Measurements from ENCODE around the gene PRUNE2.
"Not testable (repeated sequence)": the region's sequence is repeated elsewhere in the genome, so short reads cannot be mapped to it uniquely, and the experiment has no call there.

The PRUNE2 gene

DNA sequence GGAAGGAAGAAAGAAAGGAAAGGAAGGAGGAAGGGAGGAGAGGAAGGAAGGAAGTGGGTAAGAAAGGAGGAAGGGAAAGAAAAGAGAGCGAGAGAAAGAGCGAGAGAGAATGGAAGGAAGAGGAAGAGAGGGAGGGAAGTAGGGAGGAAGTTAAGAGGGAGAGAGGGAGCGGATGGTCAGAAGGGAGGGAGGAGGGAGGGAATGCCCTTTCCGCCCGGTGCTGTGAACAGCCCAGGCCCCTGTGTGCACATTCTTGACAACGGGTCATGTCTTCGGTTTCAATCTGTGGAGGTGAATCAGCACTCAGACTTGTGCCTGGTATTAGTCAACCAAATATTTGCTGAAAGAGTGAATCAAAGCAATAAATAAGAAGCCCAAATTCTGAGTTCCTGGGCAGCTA, 39.2 kb downstream of the PRUNE2 start:
- Mint-ChIP-seq H3K4me3 (no peak overlapping the region), H3K9me3 (no peaks in the 10 kb centered on the region), H3K27ac (no peak overlapping the region), H3K4me1 (ENCODE audit: low read depth) (peaks cover 6% of the 10 kb centered on the region), H3K27me3 (peaks cover 11% of the 10 kb centered on the region), H3K36me3 (ENCODE audit: low read depth) (no peaks in the 10 kb centered on the region)
- no peak for DNase-seq

DNA sequence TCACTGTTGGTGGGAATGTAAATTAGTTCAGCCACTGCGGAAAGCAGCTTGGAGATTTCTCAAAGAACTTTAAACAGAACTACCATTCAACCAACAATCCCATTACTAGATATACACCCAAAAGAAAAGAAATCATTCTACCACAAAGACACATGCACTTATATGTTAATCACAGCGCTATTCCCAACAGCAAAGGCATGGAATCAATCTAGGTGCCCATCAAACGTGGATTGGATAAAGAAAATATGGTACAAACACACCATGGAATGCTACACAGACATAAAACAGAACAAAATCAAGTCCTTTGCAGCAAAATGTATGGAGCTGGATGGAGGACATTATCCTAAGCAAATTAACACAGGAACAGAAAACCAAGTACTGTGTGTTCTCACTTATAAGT, 42.1 kb downstream of the PRUNE2 start:
- H3K36me3 Mint-ChIP-seq (ENCODE audit: low read depth) = no peaks in the 10 kb centered on the region
- DNase-seq = no peak
- H3K27me3 Mint-ChIP-seq = peaks cover 11% of the 10 kb centered on the region
- H3K4me1 Mint-ChIP-seq (ENCODE audit: low read depth) = peaks cover 6% of the 10 kb centered on the region
- no peak overlapping the region for H3K27ac Mint-ChIP-seq
- H3K9me3 Mint-ChIP-seq = no peaks in the 10 kb centered on the region
- H3K4me3 Mint-ChIP-seq = no peak overlapping the region

DNA sequence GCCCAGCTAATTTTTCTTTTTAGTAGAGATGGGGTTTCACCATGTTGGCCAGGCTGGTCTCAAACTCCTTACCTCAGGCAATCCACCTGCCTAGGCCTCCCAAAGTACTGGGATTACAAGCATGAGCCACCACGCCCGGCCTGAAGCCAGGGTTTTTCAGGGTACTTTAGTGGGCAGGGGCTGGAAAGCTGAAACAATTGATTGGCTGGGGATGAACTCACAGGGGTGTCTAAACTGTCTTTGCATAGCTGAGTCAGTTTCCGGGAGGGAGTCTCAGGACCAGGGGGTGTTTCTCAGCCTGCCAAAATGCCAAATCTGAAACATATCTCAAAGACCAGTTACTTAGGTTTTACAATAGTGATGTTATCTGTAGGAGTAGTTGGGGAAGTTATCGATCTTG, 46.1 kb downstream of the PRUNE2 start:
- no peak for DNase-seq
- no peaks in the 10 kb centered on the region for H3K36me3 Mint-ChIP-seq (ENCODE audit: low read depth)
- H3K27ac Mint-ChIP-seq = no peak overlapping the region
- H3K27me3 Mint-ChIP-seq = no peaks in the 10 kb centered on the region
- H3K4me3 Mint-ChIP-seq = no peak overlapping the region
- no peaks in the 10 kb centered on the region for H3K9me3 Mint-ChIP-seq
- H3K4me1 Mint-ChIP-seq (ENCODE audit: low read depth) = no peaks in the 10 kb centered on the region

DNA sequence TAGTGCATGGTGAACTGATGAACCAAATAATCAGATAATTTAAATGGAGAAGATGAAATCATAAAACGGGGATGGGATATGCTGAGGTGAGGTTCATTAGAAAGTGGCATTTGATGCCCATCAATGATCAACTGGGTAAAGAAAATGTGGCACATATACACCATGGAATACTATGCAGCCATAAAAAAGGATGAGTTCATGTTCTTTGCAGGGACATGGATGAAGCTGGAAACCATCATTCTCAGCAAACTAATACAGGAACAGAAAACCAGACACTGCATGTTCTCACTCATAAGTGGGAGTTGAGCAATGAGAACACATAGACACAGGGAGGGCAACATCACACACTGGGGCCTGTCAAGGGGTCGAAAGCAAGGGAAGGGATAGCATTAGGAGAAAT, 47.7 kb downstream of the PRUNE2 start:
- not testable (repeated sequence) for H3K4me3 Mint-ChIP-seq; DNase-seq; H3K36me3 Mint-ChIP-seq (ENCODE audit: low read depth)

DNA sequence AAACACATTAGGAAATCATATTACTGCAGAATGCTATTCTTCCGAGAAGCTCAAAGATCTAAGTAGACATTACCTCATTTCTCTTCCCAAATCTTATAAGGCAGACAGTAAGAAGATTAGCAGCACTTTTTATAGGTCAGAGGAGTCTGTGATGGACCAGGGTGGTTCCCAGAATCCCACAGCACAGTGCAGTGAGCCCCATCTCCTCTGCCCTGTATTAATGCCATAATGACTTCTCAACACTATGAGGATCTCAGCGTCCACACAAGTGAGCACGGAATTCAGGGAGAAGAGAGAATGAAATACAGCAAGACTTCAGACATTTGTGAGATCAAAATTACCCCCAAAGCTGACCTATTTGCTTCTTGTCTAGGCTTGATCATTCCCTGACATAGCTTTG, 49.9 kb downstream of the PRUNE2 start:
- Mint-ChIP-seq H3K4me1 (ENCODE audit: low read depth) (no peaks in the 10 kb centered on the region), H3K9me3 (no peaks in the 10 kb centered on the region), H3K27me3 (no peaks in the 10 kb centered on the region), H3K27ac (no peak overlapping the region), H3K4me3 (no peak overlapping the region), H3K36me3 (ENCODE audit: low read depth) (no peaks in the 10 kb centered on the region)
- DNase-seq = no peak

More for the DNA sequence above, 47.7 kb downstream of the PRUNE2 start:
- H3K4me1 Mint-ChIP-seq (ENCODE audit: low read depth); H3K27me3 Mint-ChIP-seq; H3K9me3 Mint-ChIP-seq; H3K27ac Mint-ChIP-seq: not testable (repeated sequence)

DNA sequence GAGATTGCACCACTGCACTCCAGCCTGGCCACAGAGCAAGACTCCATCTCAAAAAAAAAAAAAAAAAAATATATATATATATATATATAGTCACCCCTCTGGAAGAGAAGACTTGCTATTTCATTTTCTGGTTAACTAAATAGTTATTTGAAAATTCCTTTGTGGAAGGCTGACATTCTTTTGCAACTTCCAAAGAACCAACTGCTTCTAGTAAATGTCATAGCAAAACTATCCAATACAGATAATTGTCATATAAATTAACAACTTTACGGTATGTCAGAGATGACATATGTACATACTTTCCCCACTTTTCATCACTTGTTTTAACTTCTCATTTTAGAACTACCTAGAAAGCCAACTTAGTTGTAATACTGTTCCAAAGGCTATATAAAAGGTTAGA, 50.9 kb downstream of the PRUNE2 start:
- Mint-ChIP-seq H3K36me3 (ENCODE audit: low read depth) (no peaks in the 10 kb centered on the region), H3K4me3 (no peak overlapping the region), H3K27me3 (peaks cover 4% of the 10 kb centered on the region), H3K9me3 (no peaks in the 10 kb centered on the region), H3K4me1 (ENCODE audit: low read depth) (no peaks in the 10 kb centered on the region), H3K27ac (no peak overlapping the region)
- no peak for DNase-seq

DNA sequence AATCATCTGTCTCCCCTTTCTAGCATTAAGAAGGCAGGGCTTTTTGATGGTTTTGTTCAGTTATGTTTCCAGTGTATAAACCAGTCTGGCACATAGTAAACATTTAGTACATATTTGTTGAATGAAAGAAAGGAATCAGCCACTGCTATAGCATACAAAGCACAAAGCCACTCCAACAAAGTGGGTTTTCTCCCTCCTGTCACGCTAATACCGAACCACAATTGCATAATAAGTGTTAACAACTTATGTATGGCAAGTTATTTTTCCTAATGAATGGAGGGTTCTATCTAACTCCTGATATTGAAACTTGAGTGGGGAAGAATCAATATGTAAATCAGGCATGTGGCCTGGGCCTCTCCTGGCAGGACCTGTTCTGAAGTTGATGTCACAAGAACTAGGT, 53.9 kb downstream of the PRUNE2 start:
- no peak overlapping the region for H3K4me3 Mint-ChIP-seq
- peaks cover 4% of the 10 kb centered on the region for H3K27me3 Mint-ChIP-seq
- no peak overlapping the region for H3K27ac Mint-ChIP-seq
- no peaks in the 10 kb centered on the region for H3K4me1 Mint-ChIP-seq (ENCODE audit: low read depth)
- H3K36me3 Mint-ChIP-seq (ENCODE audit: low read depth) = no peaks in the 10 kb centered on the region
- no peaks in the 10 kb centered on the region for H3K9me3 Mint-ChIP-seq
- no peak for DNase-seq

DNA sequence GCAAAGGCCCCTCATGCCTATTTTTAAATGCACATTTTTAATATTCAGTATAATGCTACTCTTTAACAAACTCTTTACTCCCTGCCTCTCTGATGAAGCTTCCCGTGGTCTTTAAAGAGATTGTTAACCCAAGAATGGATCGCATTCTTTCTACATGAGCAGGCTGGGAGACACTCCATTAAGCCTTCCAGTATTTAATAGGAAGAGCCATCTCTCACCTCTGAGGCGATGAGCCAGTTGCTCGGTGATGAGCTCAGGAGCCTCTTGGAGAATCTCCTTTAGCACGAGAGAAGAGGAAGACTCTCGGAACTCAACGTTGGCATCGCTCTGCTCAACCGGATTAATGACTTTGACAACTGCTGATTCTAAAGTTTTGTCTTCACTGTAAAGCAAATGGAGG, 59.6 kb downstream of the PRUNE2 start:
- Mint-ChIP-seq H3K27me3 (peaks cover 4% of the 10 kb centered on the region), H3K27ac (no peak overlapping the region)
- no peak for DNase-seq

DNA sequence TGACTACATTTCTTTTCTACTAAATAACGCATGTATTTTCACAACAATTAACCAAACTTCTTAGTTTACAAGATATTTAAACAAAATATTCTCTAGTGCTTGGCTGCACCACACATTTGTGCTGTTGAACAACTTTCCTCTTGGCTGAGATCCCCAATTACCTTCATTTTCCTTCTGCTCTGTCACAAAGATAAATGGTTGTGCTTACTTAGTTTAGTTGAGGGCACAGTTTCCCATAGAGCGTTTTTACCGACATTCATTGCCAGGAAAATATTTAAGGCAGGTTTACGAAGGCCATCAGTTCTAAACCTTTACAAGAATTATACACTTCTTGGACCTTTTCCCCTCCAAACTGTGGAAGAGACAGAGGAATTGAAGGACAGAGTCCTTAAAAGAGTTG, 60.7 kb downstream of the PRUNE2 start:
- H3K9me3 Mint-ChIP-seq = no peaks in the 10 kb centered on the region
- no peak overlapping the region for H3K4me3 Mint-ChIP-seq
- H3K36me3 Mint-ChIP-seq (ENCODE audit: low read depth) = no peaks in the 10 kb centered on the region
- no peak for DNase-seq
- peaks cover under 1% of the 10 kb centered on the region for H3K27me3 Mint-ChIP-seq
- no peak overlapping the region for H3K27ac Mint-ChIP-seq
- H3K4me1 Mint-ChIP-seq (ENCODE audit: low read depth) = no peaks in the 10 kb centered on the region

More for the DNA sequence above, 59.6 kb downstream of the PRUNE2 start:
- no peak overlapping the region for H3K4me3 Mint-ChIP-seq
- no peaks in the 10 kb centered on the region for H3K4me1 Mint-ChIP-seq (ENCODE audit: low read depth)
- no peaks in the 10 kb centered on the region for H3K9me3 Mint-ChIP-seq
- H3K36me3 Mint-ChIP-seq (ENCODE audit: low read depth) = no peaks in the 10 kb centered on the region

DNA sequence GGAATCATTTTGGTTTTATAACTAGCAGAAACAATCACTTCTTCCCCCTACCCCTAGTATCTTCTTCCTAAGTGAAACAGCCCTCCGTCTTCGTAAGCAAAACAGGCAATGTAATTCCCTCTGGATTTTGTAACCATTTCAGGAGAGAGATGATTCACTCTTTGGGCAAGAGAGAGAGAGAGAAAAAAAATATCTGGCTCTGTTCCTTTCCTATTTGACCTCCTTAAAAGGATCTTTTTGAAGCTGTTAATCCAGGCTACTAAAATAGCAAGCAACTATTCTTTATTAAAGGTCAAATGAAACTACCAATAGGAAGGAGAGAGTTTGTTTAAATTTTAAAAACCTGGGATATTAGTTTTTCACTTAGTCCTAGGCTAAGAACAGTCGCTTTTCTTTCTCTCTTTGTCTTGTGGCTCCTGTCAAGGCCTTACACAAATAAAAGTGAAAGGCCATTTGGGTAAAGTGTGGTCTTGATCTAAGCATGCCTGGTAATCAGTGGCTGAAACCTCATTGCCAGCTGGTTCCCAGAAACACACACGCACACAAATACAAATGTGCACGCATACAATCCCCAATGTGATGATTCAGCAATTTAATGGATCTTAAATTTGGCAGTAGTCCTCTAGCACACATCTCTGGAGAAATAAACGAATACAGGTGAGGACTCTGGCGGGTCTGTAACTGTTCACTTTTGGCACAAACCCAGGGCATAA, 70.2 kb downstream of the PRUNE2 start:
- H3K4me1 Mint-ChIP-seq (ENCODE audit: low read depth) = no peaks in the 10 kb centered on the region
- H3K27me3 Mint-ChIP-seq = no peaks in the 10 kb centered on the region
- no peak overlapping the region for H3K27ac Mint-ChIP-seq
- H3K36me3 Mint-ChIP-seq (ENCODE audit: low read depth) = no peaks in the 10 kb centered on the region
- no peak for DNase-seq
- no peaks in the 10 kb centered on the region for H3K9me3 Mint-ChIP-seq
- H3K4me3 Mint-ChIP-seq = no peak overlapping the region

DNA sequence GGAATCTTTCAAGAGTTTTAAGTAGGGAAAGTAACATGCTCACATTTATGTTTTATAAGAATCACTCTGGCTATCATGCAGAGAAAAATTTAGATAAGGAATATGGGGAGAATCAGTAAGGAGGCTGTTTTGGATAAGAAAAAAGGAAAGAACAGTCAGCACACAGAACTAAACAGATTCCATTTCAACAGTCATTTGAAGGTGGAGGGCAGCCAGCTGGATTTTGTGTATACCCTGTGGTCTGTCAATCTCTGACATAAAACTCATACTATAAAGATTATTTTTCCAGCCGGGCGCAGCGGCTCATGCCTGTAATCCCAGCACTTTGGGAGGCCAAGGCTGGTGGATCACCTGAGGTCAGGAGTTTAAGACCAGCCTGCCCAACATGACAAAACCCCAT, 77.5 kb downstream of the PRUNE2 start:
- H3K36me3 Mint-ChIP-seq (ENCODE audit: low read depth) = no peaks in the 10 kb centered on the region
- no peak for DNase-seq
- peaks cover 6% of the 10 kb centered on the region for H3K27me3 Mint-ChIP-seq
- no peak overlapping the region for H3K4me3 Mint-ChIP-seq
- H3K27ac Mint-ChIP-seq = no peak overlapping the region
- H3K9me3 Mint-ChIP-seq = peaks cover 5% of the 10 kb centered on the region
- H3K4me1 Mint-ChIP-seq (ENCODE audit: low read depth) = no peaks in the 10 kb centered on the region

DNA sequence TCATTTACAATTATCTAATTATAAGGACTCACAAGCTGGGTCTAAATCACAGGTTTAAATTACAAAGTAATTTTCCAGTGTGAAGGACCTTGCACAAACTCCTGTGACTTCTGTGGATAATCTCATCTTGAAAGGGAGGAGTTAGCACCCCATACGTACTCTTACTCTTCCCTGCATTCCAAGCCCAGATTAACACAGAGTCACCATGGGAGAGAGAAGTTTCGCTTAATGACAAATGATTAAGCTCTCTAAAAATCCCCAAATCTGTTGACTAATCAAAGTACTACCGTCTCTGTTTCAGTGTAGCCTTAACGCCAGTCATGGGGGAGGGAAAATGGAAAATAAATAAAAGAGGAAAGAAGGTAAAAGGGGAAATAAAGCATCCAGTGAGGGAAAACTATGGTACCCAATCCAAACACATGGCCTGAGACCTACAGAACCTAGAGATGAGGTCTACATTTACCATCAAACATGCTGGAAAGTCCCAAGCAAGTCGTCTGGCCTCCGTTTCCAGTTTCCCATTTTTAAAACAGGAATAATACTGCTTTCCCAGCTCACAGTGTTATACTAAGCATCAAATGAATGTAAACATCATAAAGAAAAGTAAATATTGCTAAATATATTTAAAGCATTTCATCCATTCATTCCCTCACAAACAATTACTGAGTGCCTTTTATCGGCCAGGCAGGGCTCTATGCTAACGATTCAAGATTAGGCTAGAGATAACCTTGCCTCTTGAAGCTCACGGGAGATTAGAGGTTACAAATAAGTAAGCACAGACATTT, 78.4 kb downstream of the PRUNE2 start:
- Mint-ChIP-seq H3K27ac (no peak overlapping the region), H3K36me3 (ENCODE audit: low read depth) (no peaks in the 10 kb centered on the region), H3K4me1 (ENCODE audit: low read depth) (no peaks in the 10 kb centered on the region), H3K9me3 (peaks cover 5% of the 10 kb centered on the region), H3K27me3 (peaks cover 6% of the 10 kb centered on the region), H3K4me3 (no peak overlapping the region)
- DNase-seq = no peak

DNA sequence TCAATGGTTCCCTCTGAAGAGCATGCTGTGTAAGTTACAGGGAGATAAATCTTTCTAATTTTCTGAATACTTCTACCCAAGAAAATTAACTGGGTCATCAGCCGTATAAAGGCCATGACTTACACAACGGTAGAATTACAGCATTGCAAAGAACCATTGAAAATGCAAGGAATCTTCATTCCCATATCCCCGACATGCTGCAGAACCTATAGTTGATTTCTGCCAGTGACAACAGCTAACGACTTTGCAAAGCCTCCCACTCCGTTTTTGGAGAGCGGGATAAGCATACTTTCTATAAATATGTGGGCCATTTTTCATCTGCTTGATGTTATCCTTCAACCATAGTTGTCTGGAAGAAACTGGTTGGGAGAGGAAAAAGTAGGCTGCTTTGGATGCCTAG, 85.5 kb downstream of the PRUNE2 start:
- H3K4me1 Mint-ChIP-seq (ENCODE audit: low read depth) = no peaks in the 10 kb centered on the region
- H3K36me3 Mint-ChIP-seq (ENCODE audit: low read depth) = no peaks in the 10 kb centered on the region
- no peak for DNase-seq

DNA sequence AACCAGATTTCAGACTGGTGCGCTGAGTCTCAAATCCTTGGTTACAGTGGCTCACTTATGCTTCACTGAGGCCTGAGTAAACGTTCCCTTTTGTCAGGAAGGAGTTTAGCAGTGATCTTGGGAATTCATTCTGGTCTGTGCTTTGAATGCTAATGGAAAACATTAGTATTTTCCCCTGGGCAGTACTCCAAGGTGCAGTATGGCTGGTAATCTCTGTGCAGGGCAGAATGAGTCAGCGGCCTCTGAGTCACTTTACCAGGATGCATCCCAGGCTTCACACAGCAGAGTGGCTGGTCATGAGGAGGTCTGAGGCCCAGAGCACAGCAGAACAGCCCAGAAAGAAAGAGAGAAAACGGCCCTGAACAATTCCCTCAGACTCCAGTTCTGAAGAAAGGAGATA, 87.6 kb downstream of the PRUNE2 start:
- Mint-ChIP-seq H3K27me3 (peaks cover 21% of the 10 kb centered on the region), H3K4me3 (no peak overlapping the region), H3K9me3 (no peaks in the 10 kb centered on the region), H3K4me1 (ENCODE audit: low read depth) (no peaks in the 10 kb centered on the region), H3K36me3 (ENCODE audit: low read depth) (no peaks in the 10 kb centered on the region), H3K27ac (no peak overlapping the region)
- no peak for DNase-seq

More for the DNA sequence above, 85.5 kb downstream of the PRUNE2 start:
- Mint-ChIP-seq H3K27me3 (peaks cover 12% of the 10 kb centered on the region), H3K9me3 (no peaks in the 10 kb centered on the region), H3K27ac (no peak overlapping the region), H3K4me3 (no peak overlapping the region)

DNA sequence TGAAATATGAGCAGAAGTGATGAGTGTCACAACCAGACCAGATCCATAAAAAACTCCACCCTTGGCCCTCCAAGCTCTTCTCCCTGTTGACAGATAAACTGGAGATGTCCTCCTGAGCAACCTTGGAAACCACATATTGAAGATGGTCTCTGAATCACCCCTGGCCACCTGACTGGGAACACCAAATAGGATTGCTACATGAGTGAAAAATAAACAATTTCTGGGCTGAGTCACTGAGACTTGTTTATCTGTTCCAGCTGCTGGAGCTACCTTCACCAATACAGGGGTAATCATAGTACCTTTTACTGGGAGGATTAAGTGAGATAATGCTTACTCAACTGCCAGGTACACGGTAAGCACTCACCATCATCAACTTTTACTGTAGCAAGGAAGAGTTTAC, 88.4 kb downstream of the PRUNE2 start:
- Mint-ChIP-seq H3K27me3 (peaks cover 21% of the 10 kb centered on the region), H3K27ac (no peak overlapping the region), H3K4me3 (no peak overlapping the region), H3K9me3 (no peaks in the 10 kb centered on the region), H3K4me1 (ENCODE audit: low read depth) (no peaks in the 10 kb centered on the region), H3K36me3 (ENCODE audit: low read depth) (no peaks in the 10 kb centered on the region)
- no peak for DNase-seq

All from activated T-cell treated with anti-CD3 and anti-CD28 coated beads, Interleukin-2, amount 50 U/mL, for 24 hours (primary cell).